A673 (cell line): ENCODE data around the gene PCDHGA7.

ENCODE experiments used
- CTCF ChIP-seq: fragments of 300-800, 200-600 bp; sonication (generic); conservative IDR thresholded peaks from 2 replicates; pipeline ENCODE4 v1.5.1; 2017; ENCODE audit warnings: low read depth, mild to moderate bottlenecking, antibody characterized with exemption, low read length, moderate library complexity, mixed read lengths
- EZH2 ChIP-seq: fragments of 200-600 bp; sonication (generic); IDR thresholded peaks from 2 replicates; pipeline ENCODE4 v1.6.1; 2017; ENCODE audit warnings: borderline replicate concordance, low read depth, mild to moderate bottlenecking, mixed read lengths, antibody characterized with exemption, low read length; ENCODE audit not compliant: poor library complexity, severe bottlenecking

- TF ChIP-seq CTCF (peak; percentile 28; the same call in 1 of the 2 replicates), EZH2 (no peak)
Measured at GRCh38 chr5:141402553-141403243, 20.2 kb downstream of the PCDHGA7 start, which contains the start of gene PCDHGA9.
